Endothelial cell of umbilical vein (primary cell): Measurements from ENCODE around the gene SLC7A10. TPM values are rescaled to one million over a fixed set of nuclear protein-coding genes. Genes with fewer than 3 reads are reported as not detected.

Experiments used
- BruUV-seq: library from RNA; stranded (reverse); fragments of 400-500 nt; replicated peaks from 2 replicates; lab custom pipeline; 2021; lab: Mats Ljungman, UMichigan
- CTCF ChIA-PET: fragments of 300-600, 350-600 bp; sonication (Branson Sonifier 250); formaldehyde crosslinking; loops from one replicate; lab custom pipeline; 2021; ENCODE audit warnings: antibody characterized with exemption, inconsistent platforms; lab: Charles Lee
- POLR2A ChIA-PET: fragments of 300-600, 350-600 bp; sonication (Branson Sonifier 250); formaldehyde crosslinking; loops from one replicate; lab custom pipeline; 2021; ENCODE audit warnings: antibody characterized with exemption, inconsistent platforms; lab: Charles Lee
- DNase-seq: peaks from one replicate; pipeline ENCODE4 v3.0.0-alpha.2; 2011; ENCODE audit warnings: low read depth, low spot score
- FAIRE-seq: peaks from 2 replicates; lab custom pipeline; 2011; peaks lifted over from hg19 to GRCh38; lab: Jason Lieb, UNC
- H2AFZ ChIP-seq: 2 replicates; pipeline ENCODE4 v1.6.0; 2012; ENCODE audit warnings: low read depth, low read length, control low read depth, inconsistent platforms
- H3K27ac ChIP-seq: 2 replicates; pipeline ENCODE4 v1.5.1; 2011; ENCODE audit warnings: low read depth, mild to moderate bottlenecking, control low read depth, low read length, moderate library complexity; ENCODE audit not compliant: insufficient read depth
- H3K27me3 ChIP-seq, 2 experiments: 2 replicates each; pipeline versions ENCODE4 v1.6.0 to v1.6.1; 2011; ENCODE audit warnings: low read length in 2 of 2, mixed read lengths in 1 of 2; ENCODE audit not compliant: control insufficient read depth in 2 of 2, insufficient read depth in 2 of 2
- H3K36me3 ChIP-seq, 2 experiments: 2 replicates in 1 of 2; 3 replicates in 1 of 2; pipeline ENCODE4 v1.5.1; 2011; ENCODE audit warnings: low read length in 2 of 2, mild to moderate bottlenecking in 1 of 2, moderate library complexity in 1 of 2; ENCODE audit not compliant: control insufficient read depth in 2 of 2, insufficient read depth in 2 of 2; ENCODE audit errors: extremely low read depth in 1 of 2
- H3K4me1 ChIP-seq: 3 replicates; pipeline ENCODE4 v1.5.1; 2011; ENCODE audit warnings: mild to moderate bottlenecking, low read length; ENCODE audit not compliant: control insufficient read depth, insufficient read depth; ENCODE audit errors: extremely low read depth
- H3K4me2 ChIP-seq: 2 replicates; pipeline ENCODE4 v1.6.1; 2011; ENCODE audit warnings: low read length, control low read depth, mixed read lengths; ENCODE audit not compliant: insufficient read depth
- H3K4me3 ChIP-seq, 3 experiments: fragments of 200-600 bp in 1 of 3; sonication (generic), shearing (Covaris generic) in 1 of 3; replicated peaks in 1 of 3; 2 replicates each; pipeline ENCODE4 v1.5.1; 2011 to 2016; ENCODE audit warnings: control low read depth in 3 of 3, low read length in 3 of 3, mild to moderate bottlenecking in 2 of 3, inconsistent platforms in 1 of 3, low read depth in 1 of 3, moderate library complexity in 1 of 3; ENCODE audit not compliant: insufficient read depth in 1 of 3
- H3K79me2 ChIP-seq: 2 replicates; pipeline ENCODE4 v1.6.0; 2012; ENCODE audit warnings: low read length, inconsistent platforms; ENCODE audit not compliant: control insufficient read depth, insufficient read depth
- H3K9ac ChIP-seq: replicated peaks from 2 replicates; pipeline ENCODE3; 2011; ENCODE audit warnings: low read length, control low read depth; ENCODE audit not compliant: insufficient read depth; ENCODE audit errors: extremely low read depth
- H3K9me1 ChIP-seq: replicated peaks from 3 replicates; pipeline ENCODE4 v1.6.0; 2011; ENCODE audit warnings: mild to moderate bottlenecking, low read length; ENCODE audit not compliant: control insufficient read depth, insufficient read depth; ENCODE audit errors: extremely low read depth
- H3K9me3 ChIP-seq: replicated peaks from 2 replicates; pipeline ENCODE4 v1.5.1; 2012; ENCODE audit warnings: low read length, inconsistent platforms; ENCODE audit not compliant: control insufficient read depth, insufficient read depth
- H4K20me1 ChIP-seq: replicated peaks from 2 replicates; pipeline ENCODE3; 2011; ENCODE audit warnings: mild to moderate bottlenecking, low read length; ENCODE audit not compliant: control insufficient read depth, insufficient read depth; ENCODE audit errors: extremely low read depth
- EZH2 ChIP-seq: IDR thresholded peaks from 2 replicates; pipeline ENCODE4 v1.6.1; 2012; ENCODE audit warnings: borderline replicate concordance, low read depth, mild to moderate bottlenecking, moderate library complexity, low read length, inconsistent platforms; ENCODE audit not compliant: severe bottlenecking
- JUN ChIP-seq: IDR thresholded peaks from 2 replicates; pipeline ENCODE4 v1.6.1; 2011; ENCODE audit warnings: borderline replicate concordance, low read depth; ENCODE audit not compliant: insufficient read length, insufficient read depth
- POLR2A ChIP-seq: IDR thresholded peaks from 2 replicates; pipeline ENCODE4 v1.6.1; 2012; ENCODE audit warnings: low read depth, mild to moderate bottlenecking, control low read depth, low read length
- POLR2AphosphoS5 ChIP-seq: IDR thresholded peaks from 2 replicates; pipeline ENCODE4 v1.6.1; 2012; ENCODE audit warnings: low read depth, mild to moderate bottlenecking, control low read depth, low read length, moderate library complexity; ENCODE audit not compliant: insufficient read depth
- dilution Hi-C: fragments of 300-500 bp; cut with MboI; formaldehyde crosslinking; loops from one replicate; pipeline ENCODE4 v1.15.0; 2019; ENCODE audit warnings: low sequenced_read_pairs; ENCODE audit not compliant: extremely low pct_ligation_motif_present
- intact Hi-C: fragments of 100-400 bp; cut with micrococcal nuclease; formaldehyde crosslinking; loops from one replicate; pipeline ENCODE4 v1.10.0; 2022
- polyA plus RNA-seq, 4 experiments: library from polyadenylated mRNA; depleted of rRNA in 3 of 4; stranded (reverse) in 3 of 4; unstranded in 1 of 4; fragments of >200 nt; gene quantifications; 2 replicates each; pipeline versions ENCODE4 v1.2.1 to v1.2.3, GENCODE V29; 2011 to 2012; ENCODE audit warnings: missing spikeins in 1 of 4
- total RNA-seq: library from RNA; stranded (reverse); gene quantifications from 2 replicates; pipeline ENCODE4 v1.2.3, GENCODE V29; 2021
- TF ChIP-seq, protein P1 (sequence below), 2 donors: IDR thresholded peaks; 1 replicate in 1 of 2; 2 replicates in 1 of 2; pipeline ENCODE4 v1.5.1; 2011; ENCODE audit warnings: low read length in 2 of 2, mild to moderate bottlenecking in 2 of 2, moderate library complexity in 2 of 2, control low read depth in 1 of 2, inconsistent platforms in 1 of 2, low read depth in 1 of 2; ENCODE audit not compliant: insufficient read depth in 1 of 2; ENCODE audit errors: extremely low read depth in 1 of 2
- TF ChIP-seq, protein P2 (sequence below): IDR thresholded peaks from 2 replicates; pipeline ENCODE4 v1.6.1; 2011; ENCODE audit not compliant: insufficient read depth, insufficient read length

The SLC7A10 gene
- total and polyA plus RNA-seq, 2 donors (not counting 3 experiments of a cell fraction or from before 2014, with no cell fraction given), result not detected

DNA sequence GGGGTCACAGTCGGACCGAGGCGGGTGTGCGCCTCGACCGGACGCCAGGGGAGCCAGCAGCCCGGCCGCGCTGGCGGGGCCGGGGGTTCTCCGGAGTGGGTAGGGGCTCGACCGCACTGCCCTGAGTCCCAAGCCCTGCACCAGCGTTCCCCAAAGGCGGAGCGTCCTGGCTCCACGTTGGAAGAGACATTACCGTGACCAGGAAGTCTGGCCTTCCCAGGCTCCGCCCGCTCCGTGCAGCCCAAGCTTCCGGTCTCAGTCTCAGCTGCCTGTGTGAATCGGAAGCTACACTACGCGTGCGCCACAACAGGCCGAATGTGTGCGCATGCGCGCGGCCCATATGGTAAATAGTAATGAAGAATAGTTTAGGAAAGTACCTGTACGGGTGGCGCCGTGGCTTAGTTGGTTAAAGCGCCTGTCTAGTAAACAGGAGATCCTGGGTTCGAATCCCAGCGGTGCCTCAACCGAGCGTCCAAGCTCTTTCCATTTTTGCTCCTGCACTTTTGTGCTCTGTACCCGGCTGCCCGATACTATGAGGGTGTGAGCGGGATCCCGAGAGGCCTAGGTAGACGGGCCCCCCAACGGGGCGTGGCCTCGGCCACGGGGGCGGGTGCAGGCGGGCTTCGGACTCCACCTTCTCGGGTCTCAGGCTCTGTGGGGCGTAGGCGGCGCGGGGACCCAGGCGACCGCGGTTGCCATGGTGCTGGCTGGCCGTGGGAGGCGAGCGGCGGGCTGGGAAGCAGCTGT is 48.8 kb downstream of the SLC7A10 start:
- CTCF ChIA-PET, result interaction anchor here (0.8 to 5.8 kb wide), 19 partner anchors 8 to 601 kb away, joined by 3 to 32 read pairs (median 4); partner anchors contain the start of gene GPATCH1
- Histone ChIP-seq H3K9ac (peak overlapping the region; percentile 79), H4K20me1 (no peaks in the 10 kb centered on the region), H3K9me1 (no peaks in the 10 kb centered on the region), H3K36me3 (no peaks in the 10 kb centered on the region), H3K4me1 (peaks cover 15% of the 10 kb centered on the region), H3K9me3 (no peaks in the 10 kb centered on the region), H3K27ac (peak overlapping the region; percentile 62), H3K4me3 (peak overlapping the region; percentile 55 to 86 (median 63)), H3K27me3 (peaks cover 0 to 7% of the 10 kb centered on the region in 2 experiments), H3K4me2 (peak overlapping the region; percentile 74), H2AFZ (peak overlapping the region; percentile 80), H3K79me2 (no peaks in the 10 kb centered on the region)
- intact Hi-C loops (loop anchor here (1.0 to 5.0 kb wide), 9 partner anchors 18 to 772 kb away; partner anchors contain the start of genes DPY19L3, FAAP24, GPATCH1 and LRP3), dilution Hi-C loops (no loop called here)
- TF ChIP-seq JUN (no peak), EZH2 (no peak), POLR2AphosphoS5 (peak; percentile 87), POLR2A (peak; percentile 94)
- TF ChIP-seq, protein P1, sequence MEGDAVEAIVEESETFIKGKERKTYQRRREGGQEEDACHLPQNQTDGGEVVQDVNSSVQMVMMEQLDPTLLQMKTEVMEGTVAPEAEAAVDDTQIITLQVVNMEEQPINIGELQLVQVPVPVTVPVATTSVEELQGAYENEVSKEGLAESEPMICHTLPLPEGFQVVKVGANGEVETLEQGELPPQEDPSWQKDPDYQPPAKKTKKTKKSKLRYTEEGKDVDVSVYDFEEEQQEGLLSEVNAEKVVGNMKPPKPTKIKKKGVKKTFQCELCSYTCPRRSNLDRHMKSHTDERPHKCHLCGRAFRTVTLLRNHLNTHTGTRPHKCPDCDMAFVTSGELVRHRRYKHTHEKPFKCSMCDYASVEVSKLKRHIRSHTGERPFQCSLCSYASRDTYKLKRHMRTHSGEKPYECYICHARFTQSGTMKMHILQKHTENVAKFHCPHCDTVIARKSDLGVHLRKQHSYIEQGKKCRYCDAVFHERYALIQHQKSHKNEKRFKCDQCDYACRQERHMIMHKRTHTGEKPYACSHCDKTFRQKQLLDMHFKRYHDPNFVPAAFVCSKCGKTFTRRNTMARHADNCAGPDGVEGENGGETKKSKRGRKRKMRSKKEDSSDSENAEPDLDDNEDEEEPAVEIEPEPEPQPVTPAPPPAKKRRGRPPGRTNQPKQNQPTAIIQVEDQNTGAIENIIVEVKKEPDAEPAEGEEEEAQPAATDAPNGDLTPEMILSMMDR (IDR thresholded peaks at IDR 0.05; ENCODE audit: extremely low read depth in 1 of 2, insufficient read depth in 1 of 2, low read depth in 1 of 2, low read length in 2 of 2), result peak in 1 of 2 donors; percentile 32
- TF ChIP-seq, protein P2, sequence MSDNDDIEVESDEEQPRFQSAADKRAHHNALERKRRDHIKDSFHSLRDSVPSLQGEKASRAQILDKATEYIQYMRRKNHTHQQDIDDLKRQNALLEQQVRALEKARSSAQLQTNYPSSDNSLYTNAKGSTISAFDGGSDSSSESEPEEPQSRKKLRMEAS, result no peak
- DNase-seq (peak; percentile 100), FAIRE-seq (peak; percentile 98)
- BruUV-seq, result TSS peak; percentile 100
- POLR2A ChIA-PET, result interaction anchor here (0.6 to 1.8 kb wide), 2 partner anchors 197 to 513 kb away, joined by 3 to 7 read pairs; partner anchors contain the start of gene CEBPG
